NCI-H526 treated with DMSO at 0.1 percent for 48 hours (cell line): Measurements from ENCODE around the gene MERTK.
A peak's percentile ranks its signal among the peaks of the same experiment; 100 is the strongest.
"Not testable (repeated sequence)": the region's sequence is repeated elsewhere in the genome, so short reads cannot be mapped to it uniquely, and the experiment has no call there.

Source experiments
- DNase-seq: peaks from one replicate; lab custom pipeline; 2025; lab: John Stamatoyannopoulos, UW

The MERTK gene

DNA sequence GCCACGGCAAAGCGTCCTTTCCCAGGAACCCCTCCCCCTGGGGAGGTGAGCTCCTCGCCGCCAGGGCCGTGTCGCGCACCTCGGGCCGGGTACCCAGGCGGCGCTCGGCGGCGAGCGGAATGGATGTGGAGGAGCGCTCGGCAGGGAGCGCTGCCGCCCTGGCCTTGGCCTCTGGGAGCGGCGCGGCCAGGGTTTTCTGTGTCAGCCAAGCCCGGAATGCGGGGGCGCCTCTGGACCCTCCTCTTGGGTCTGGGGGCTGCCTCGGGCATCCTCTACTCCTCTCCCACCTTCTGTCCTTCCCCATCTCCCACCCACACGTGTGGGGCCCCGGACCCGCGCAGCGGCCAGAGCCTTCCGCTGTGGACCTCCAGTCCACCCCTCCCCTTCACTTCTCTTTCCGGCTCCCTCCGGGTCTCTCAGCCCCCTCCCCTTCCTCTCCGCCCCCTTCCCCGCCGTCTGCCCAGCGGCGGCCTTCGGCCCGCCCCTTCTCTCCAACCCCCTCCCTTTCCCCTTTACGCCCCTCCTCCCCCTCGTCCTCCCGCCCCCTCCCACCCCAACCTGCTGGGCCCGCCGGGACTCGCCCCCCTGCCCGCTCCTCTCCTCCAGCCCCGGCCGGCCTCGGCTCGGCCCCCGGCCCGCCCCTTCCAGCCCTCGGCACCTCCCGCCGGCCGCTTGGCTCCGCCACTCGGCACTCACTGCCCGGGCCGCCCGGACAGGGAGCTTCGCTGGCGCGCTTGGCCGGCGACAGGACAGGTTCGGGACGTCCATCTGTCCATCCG, at the start of gene MERTK:
MERTK (plus strand) TSS at position 684 of the 779 bp plus-strand sequence. CDS start 129 bp downstream, outside the sequence.
- DNase-seq, result peak; percentile 64

DNA sequence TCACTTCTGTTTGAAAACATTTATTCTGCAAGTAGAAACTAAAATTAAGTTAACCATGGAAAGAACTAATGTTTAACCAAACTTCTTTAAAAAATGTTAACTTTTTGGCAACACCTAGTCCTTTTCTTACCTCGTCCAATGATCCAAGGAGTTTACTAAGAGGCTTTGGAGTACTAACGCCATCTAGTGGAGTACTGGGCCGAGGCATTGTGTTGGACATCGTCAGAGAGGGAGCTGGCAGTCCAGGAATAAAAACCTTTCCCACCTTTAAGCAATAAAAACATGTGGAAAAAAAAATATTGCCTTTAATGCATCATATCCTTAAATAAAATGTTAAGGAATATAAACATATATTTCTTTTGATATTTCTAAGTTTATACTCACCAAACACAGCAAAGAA, 47.8 kb upstream of the MERTK start:
- DNase-seq, result not testable (repeated sequence)

DNA sequence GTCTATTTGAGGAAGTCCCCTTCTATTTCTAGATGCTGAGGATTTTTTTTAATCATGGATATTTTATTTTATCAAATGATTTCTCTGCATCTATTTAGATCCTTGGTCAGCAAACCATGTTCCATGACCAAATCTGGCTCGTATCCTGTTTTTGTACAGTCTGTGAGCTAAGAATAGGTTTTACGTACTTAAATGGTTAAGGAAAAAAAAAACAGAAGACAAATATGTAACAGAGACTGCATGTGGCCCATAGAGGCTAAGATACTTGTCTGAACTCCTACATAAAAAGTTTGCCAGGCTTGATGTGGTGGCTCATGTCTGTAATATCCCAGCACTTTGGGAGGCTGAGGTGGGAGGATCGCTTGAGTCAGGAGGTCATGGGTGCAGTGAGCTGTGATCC, 45.9 kb upstream of the MERTK start:
- DNase-seq, result not testable (repeated sequence)

DNA sequence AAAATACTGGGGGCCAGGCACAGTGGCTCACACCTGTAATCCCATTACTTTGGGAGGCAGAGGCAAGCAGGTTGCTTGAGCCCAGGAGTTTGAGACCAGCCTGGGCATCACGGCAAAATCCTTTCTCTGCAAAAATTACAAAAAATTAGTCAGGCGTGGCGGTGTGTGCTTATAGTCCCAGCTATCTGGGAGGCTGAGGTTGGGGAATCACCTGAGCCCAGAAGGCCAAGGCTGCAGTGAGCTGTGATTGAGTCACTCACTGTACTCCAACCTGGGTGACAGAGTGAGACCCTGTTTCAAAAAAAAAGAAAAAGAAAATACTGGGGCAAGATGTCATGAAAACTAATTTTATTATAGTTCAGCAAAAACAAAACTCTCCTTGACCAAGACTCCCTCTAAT, 38.4 kb upstream of the MERTK start:
- DNase-seq, result not testable (repeated sequence)

DNA sequence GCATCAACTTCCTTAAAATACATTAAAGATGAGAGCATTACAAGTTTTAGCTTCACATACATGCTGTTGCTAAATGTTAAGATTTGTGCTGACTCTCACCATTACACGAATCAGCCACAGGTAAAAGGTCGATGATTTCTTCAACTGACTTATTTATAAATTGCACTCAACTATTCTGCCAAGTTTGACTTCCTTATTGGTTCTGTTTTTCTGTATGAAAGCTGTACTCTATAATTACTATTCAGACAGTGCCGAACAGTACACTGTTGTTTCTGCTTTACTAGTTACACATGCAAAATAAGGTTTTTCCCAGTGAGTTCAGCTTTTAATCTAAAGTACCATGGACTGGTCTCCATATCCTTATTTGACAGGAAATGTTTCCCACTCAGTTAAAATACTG, 33.3 kb upstream of the MERTK start:
- not testable (repeated sequence) for DNase-seq

DNA sequence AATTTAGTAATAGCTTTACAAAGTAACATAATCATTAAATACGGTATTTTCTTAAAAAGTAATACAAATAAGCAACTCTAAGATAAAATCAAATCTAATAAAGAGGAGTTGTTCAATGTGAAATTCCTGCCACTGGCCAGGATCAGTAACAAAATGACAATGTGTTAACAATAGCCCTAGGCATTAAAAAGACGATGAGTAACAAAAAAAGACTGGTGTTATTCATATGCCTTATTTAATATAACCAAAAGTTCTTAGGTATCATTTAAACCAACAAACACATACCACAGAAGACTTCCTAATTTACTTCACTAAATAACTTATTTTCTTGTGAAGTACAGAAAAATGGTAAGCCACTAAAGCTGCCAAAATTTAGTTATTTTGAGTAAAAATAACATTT, 25.6 kb upstream of the MERTK start:
- DNase-seq, result not testable (repeated sequence)

DNA sequence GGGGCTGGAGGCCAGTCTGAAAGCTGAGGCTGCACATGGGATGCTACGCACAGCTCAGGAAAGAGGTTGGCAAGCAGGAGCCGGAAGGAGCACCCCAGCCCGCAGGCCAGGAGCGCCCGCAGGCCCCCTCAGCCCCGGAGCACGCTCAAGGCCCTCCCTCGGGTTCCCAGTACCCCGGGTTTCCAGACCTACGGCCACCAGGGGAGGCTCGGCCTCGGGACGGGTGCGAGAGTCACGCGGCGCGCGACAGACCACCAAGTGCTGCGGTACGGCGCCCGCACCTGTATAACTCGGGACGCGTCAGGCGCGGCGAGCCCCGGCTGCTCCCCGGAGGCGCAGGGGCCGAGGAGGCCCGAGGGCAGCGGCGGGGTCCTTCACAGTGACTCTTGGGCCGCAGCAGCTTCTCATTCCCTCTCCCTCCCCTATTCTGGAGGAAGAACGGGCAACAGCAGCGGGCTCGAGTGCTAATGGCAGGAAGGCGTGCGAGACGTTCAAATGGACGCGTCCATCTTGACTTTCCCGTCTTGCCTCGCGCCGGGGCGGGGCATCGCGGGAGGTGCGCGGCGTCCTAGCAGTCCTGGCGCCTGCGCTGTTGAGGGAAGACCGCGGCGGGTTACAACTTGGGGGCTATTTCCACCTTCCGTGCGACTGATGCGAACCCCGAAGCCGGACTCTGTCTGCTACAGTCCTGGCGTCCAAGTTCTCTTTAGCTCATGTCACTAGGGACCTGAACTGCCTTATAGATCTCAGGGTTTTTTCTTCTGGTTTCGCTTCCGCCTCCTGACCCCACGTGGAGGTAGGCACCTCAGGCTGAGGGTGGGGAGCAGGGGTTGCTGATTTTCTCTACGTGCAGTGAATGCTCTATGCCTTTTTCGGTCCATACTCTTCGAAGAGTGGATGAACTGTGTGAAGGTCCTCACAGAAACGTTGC, 14.5 kb upstream of the MERTK start, which contains the start of gene ANAPC1:
ANAPC1 (minus strand) TSS at position 533 of the 931 bp plus-strand sequence. CDS start 3,368 bp downstream, outside the sequence.
- peak; percentile 82 for DNase-seq

DNA sequence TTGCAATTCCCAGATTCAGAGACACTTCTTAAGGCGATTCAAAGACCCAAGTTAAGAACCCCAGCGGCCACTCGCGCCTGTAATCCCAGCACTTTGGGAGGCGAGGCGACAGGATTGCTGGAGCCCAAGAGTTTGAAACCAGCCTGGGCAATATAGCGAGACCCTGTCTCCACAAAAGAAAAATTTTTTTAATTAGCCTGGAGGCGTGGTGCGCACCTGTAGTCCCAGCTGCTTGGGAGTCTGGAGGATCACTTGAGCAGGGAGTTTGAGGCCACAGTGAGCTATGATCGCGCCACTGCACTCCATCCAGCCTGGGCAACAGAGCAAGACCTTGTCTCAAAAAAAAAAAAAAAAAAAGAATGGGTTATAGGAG, 13.8 kb upstream of the MERTK start:
- no peak for DNase-seq

DNA sequence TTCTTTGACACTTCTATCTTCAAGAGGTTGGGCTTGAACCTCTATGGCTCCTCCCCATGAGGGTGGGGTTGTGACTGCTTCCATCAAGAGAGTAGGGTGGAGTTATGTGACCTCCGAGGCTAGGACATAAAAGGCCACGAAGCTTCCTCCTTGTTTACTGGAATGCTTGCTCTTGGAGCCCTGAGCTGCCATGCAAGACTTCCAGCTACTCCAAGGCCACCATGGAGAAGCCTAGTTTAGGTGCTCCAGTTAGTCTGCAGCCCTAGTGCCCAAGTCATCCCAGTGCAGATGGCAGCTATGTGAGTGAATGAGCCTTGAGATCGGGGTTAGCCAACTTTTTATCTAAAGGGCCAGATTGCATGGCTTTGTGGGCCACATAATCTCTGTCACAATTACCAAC, 2.4 kb upstream of the MERTK start:
- no peak for DNase-seq

DNA sequence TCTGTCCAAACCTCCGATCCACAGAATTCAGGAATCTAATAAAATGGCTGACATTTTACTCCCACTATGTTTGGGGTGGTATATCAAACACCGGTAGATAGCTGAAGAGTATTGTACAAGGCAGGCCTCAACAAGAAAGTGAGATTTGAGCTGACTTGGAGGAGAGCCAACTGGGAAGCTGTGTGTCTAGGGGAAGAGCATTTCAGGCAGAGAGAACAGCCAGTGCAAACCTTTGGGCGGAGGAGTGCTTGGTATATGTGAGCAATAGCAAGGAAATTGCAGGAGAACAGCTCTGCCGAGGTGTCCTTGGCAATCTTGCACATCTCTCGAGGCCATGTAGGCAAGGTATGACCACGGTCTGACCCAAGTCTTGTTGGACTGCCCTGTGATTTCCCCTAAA, 1.8 kb upstream of the MERTK start:
- no peak for DNase-seq

DNA sequence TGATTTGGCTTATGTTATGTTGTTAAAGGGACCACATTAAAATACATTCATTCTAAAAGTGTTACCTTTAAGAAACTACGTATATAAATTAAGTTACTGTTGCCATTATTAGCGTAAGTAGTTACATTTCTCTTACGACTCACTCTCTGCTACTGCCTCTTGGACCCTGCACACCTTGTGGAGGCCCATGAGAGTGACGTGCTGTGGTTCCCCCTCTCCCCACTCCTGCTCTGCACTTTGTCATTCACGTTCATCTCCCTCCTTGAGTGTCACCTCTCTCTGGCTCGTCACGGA, 830 bp upstream of the MERTK start:
- DNase-seq, result no peak

DNA sequence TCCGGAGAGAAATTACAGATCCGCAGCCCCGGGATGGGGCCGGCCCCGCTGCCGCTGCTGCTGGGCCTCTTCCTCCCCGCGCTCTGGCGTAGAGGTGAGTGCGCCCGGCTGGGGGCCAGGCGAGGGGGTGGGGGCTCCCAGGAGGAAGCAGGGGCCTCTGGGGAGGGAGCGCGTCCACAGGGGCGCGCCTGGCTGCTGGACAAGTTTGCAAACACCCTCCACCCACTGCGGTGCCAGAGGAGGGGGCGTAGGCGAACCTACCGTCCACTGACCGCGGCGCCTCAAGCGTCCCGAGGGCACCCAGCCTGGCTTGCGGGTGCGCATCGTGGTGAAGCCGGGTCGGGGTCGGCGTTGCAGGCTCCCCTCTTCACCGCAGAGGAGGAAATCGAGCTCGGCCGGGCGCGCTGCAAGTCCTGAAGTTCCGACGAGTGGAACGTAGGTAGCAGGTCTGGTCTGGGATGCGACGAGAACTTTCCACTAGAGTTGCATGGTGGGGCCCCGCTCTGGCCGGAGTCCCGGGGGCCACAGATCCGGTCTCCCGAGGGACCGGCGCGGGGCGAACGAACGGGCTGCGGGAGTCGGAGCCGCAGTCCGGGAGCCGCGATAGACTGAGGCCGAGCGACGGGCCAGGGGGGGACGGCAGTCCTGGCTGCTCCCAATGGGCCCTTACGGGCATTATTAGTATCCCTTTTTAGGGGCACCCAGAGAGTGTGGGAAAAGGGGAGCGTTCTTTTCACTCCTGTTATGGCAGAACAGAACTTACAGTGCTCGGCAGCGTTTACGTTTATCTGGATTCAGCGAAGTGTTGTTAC, 502 bp downstream of the MERTK start:
- no peak for DNase-seq

DNA sequence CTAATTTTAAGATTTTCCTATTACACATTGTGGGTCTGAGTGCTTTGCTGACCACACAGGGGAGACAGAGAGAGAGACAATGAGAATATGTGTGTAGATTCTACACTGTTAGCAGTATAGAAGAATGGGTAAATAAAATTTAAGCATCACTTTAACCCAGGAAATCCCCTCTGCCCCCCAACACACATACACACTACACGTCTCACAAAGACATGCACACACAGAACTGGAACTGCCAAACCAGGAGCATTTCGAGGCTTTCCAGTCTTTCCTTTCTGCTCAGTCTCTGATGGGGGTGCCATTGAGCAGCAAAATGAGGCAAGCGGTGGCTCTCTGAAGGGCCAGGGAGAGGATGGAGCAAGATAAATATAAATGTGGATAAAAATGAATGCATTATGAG, 2.5 kb downstream of the MERTK start:
- peak; percentile 22 for DNase-seq

DNA sequence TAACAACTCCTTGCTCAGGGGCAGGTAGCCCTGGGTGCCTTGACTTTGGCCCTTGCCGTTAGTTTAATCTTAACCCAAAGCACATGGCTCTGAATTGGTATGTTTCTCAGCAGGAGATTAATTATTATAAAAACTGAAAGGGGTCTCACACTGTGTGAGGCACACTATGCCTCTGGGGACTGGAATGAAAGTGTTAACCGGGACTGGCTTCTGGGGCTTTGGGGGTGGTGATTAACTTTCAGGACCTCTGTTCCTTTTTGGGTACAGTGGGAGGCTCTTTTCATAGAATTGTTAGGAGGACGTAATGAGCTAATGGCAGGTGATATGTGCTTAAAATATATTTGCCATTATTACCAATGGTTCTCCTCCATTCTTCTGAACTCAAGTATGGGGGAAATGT, 5.1 kb downstream of the MERTK start:
- DNase-seq, result no peak

DNA sequence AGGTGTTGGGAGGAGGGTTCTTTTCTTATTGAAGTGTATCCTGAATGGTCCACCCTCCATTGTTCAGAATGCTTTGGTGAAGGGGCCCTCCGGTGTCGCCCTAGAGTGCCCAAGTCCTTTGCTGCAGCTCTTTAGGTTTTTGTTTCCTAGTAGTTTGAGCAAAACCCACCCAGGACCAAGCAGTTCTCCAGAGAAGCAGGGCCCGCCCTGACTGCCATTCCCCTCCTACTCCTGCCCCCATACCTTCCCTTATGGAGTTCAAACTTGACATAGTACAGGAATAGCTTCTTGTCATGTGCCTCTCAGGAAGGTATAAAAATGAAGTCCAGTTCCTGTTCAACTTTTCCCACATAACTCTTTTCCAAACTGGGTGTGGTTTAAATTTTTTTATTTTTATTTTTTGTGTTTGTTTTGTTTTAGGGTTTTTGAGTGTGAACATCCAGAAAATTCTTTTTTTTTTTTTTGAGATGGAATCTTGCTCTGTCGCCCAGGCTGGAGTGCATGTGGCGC, 5.6 kb downstream of the MERTK start:
- no peak for DNase-seq

DNA sequence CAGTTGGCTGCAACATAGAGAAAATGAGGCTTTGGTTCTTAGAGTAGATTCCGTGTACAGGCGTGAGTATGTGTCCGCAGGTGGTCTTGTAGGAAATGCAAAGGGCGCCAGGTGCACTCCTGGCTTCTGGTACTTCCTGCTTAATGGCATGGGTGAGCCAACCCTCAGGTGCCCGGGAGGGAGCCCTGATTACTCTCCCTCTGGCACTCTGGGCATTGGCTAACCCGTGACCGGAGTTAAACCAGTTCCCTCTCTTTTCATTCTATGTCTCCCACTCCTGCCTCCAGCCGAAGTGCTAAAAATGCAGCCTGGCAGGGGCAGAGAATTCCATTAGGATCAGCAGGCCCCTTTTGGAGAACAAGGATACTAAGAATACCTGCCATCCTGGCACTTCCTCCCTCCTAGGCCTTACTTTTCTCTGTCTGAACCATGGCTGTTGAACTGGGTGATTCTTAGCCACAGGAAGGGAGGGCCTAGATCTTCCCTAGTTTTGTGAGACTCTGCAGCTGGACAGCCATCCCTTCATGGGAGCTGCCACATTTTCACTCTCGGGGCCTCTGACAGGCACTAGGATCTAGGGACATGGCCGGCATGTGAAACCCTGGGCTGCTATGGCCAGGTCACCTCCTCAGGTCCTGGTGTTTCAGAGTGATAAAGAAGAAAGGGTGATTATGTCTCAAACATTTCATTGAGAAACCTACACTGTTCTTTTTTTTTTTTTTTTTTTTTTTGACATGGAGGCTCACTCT, 6.5 kb downstream of the MERTK start:
- no peak for DNase-seq

DNA sequence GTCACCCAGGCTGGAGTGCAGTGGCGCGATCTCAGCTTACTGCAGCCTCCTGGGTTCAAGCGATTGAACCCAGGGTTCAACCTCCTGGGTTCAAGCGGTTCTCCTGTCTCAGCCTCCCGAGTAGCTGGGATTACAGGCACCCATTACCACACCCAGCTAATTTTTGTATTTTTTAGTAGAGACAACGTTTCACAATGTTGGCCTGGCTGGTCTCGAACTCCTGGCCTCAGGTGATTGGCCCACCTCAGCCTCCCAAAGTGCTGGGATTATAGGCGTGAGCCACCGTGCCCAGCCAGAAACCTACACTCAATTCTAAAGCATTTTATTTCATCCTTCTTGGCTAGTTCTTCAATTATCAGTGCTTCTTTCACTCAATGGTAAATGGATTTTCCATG, 7.1 kb downstream of the MERTK start:
- not testable (repeated sequence) for DNase-seq

DNA sequence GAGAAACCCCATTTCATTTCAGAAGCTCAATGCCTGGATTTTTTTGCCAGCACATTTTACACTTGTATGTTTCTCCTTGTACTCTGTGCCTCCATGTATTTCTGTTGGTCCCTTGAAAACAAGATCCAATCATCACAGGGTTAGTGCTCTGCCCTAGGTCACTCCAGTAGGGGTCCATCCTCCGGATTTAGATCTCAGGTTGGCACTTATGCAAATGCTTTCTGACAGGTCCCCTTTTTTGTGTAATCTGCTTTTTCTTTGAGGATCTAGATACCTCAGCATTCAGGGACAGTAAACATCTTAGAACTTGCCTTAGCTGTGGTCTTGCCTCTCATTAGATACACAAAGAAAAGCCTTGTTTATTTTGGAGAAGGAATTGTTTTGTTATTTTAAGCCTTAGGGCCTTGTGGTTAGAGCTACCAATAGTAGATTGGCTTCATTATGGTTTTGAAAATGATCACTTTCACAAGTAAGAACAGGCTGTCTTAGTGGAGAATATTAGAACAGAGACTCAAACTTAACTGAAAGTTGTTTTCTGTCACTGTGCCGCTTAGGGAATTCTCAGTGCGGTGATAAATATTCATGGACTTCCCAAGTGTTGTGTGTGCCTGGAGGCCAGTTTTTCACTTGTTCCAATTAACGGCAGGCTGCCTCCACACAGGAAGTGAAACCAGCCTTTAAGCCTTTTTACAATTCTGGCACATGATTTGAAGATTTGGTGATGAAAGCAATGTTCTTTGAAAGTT, 7.8 kb downstream of the MERTK start:
- no peak for DNase-seq

DNA sequence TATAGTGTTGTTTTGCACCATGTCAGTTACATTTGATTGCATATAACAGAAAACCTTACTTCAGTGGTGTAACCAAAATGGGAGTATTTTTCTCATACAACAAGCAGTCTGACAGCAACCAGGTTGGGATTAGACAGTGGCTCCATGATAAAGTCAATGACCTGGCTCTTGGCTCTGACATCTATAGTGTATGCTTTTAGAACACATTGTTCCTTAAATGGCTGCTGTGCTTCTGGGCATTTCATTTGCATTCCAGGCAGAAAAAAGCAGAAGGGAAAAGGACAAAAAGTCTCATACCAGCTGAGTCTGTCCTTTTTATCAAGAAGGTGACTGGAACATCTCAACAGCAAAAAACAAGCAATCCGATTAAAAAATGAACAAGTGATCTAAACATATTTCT, 10.2 kb downstream of the MERTK start:
- DNase-seq, result no peak

DNA sequence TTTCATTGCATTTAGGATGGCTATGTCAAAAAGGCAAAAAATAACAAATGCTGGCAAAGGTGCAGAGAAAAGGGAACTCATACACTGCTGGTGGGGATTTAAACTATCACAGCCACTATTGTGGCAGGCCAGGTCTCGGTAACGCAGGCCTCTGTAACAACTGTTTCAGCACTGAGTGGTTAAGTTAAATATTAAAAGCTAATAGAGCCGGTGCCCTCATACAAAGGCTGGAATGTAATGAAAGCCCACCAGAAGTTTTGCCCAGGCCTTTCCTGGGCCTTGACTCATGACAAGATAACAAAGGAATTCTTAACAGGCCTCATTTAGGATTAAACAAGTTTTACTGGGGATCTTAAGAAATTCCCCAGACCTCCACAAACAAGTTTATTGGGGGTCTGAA, 10.7 kb downstream of the MERTK start:
- DNase-seq, result no peak

DNA sequence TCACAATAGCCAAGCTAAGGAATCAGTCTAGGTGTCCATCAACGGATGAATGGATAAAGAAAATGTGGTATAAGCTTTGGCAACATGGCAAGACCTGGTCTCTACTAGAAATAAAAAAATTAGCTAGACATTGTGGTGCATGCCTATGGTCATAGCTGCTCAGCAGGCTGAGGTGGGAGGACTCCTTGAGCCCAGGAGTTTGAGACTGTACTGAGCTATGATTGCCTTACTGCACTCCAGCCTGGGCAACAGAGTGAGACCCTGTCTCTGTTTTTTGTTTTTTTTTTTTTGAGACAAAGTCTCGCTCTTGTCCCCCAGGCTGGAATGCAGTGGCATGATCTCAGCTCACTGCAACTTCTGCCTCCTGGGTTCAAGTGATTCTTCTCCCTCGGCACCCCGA, 11.6 kb downstream of the MERTK start:
- DNase-seq, result not testable (repeated sequence)
